Lower leg skin (tissue), 3 donors: ENCODE results near the gene OMG.

Experiments used
- CTCF ChIP-seq, 3 donors: fragments of 450-650 bp; IDR thresholded peaks; one replicate each; pipeline ENCODE4 v1.5.1; 2016; ENCODE audit warnings: antibody characterized with exemption in 3 of 3, mild to moderate bottlenecking in 3 of 3, moderate library complexity in 2 of 3
- POLR2A ChIP-seq, 2 donors: fragments of 450-650 bp; IDR thresholded peaks; one replicate each; pipeline ENCODE4 v1.6.1; 2016 to 2017; ENCODE audit warnings: antibody characterized with exemption in 2 of 2, mild to moderate bottlenecking in 1 of 2, moderate library complexity in 1 of 2

GRCh38 chr17:31274252-31274651, 22.8 kb downstream of the OMG start:
- no peak for TF ChIP-seq CTCF (IDR thresholded peaks at IDR 0.05)
- TF ChIP-seq POLR2A (IDR thresholded peaks at IDR 0.05): no peak
